ENCODE data around the gene IL13. TPM values are rescaled to one million over a fixed set of nuclear protein-coding genes. Genes with fewer than 3 reads are reported as not detected.

The IL13 gene
- total RNA-seq, 1 experiment from 2014 or later, result not detected

DNA sequence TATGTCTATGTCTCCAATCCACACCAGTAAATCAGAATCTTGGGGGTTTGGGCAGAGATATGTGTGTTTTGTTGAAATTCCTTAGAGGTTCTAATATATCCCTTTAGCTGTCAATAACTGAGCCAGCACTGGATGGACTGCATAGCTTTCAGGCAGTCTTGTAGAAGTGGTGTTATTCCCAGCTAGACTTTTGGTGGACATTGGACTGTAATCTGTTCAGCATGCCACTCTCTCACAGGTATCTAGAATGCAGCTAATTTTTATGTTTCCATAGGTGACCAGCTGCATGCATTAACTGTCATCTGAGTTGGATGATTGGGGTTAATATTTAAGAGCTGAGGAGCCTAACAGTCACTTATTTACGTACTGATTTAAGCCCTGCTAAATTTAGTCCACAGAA, 45.1 kb upstream of the IL13 start:
- ChIA-PET CTCF (no interaction called here), POLR2A (no interaction called here)
- no peak overlapping the region for H3K4me3 Mint-ChIP-seq
- H3K9me3 Mint-ChIP-seq, result peaks cover 10% of the 10 kb centered on the region
- DNase-seq (ENCODE audit: low spot score), result no peak
- peaks cover 38% of the 10 kb centered on the region for H3K36me3 Mint-ChIP-seq
- no peak for ATAC-seq
- no peaks in the 10 kb centered on the region for H3K4me1 Mint-ChIP-seq
- H3K27ac Mint-ChIP-seq, result no peak overlapping the region
- no peak for TF ChIP-seq FOXK1 (CRISPR knock-in tag; IDR thresholded peaks at IDR 0.05)
- TF ChIP-seq SOX15 (CRISPR knock-in tag; IDR thresholded peaks at IDR 0.05), result no peak
- TF ChIP-seq ZNF219 (CRISPR knock-in tag; IDR thresholded peaks at IDR 0.05; ENCODE audit: borderline replicate concordance), result no peak
- TF ChIP-seq NR3C1 (CRISPR knock-in tag; conservative IDR thresholded peaks at IDR 0.05; ENCODE audit: low read depth), result no peak
- TF ChIP-seq ZNF396 (CRISPR knock-in tag; IDR thresholded peaks at IDR 0.05; ENCODE audit: borderline replicate concordance), result no peak
- no peak for TF ChIP-seq ZNF138 (CRISPR knock-in tag; conservative IDR thresholded peaks at IDR 0.05)
- TF ChIP-seq, protein P1, sequence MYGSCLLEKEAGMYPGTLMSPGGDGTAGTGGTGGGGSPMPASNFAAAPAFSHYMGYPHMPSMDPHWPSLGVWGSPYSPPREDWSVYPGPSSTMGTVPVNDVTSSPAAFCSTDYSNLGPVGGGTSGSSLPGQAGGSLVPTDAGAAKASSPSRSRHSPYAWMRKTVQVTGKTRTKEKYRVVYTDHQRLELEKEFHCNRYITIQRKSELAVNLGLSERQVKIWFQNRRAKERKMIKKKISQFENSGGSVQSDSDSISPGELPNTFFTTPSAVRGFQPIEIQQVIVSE (CRISPR knock-in tag; IDR thresholded peaks at IDR 0.05; ENCODE audit: borderline replicate concordance), result no peak
- TF ChIP-seq ZNF317 (CRISPR knock-in tag; IDR thresholded peaks at IDR 0.05; ENCODE audit: borderline replicate concordance, low read depth), result no peak
- no peak for TF ChIP-seq SP1 (CRISPR knock-in tag; conservative IDR thresholded peaks at IDR 0.05)
- TF ChIP-seq, protein P2, sequence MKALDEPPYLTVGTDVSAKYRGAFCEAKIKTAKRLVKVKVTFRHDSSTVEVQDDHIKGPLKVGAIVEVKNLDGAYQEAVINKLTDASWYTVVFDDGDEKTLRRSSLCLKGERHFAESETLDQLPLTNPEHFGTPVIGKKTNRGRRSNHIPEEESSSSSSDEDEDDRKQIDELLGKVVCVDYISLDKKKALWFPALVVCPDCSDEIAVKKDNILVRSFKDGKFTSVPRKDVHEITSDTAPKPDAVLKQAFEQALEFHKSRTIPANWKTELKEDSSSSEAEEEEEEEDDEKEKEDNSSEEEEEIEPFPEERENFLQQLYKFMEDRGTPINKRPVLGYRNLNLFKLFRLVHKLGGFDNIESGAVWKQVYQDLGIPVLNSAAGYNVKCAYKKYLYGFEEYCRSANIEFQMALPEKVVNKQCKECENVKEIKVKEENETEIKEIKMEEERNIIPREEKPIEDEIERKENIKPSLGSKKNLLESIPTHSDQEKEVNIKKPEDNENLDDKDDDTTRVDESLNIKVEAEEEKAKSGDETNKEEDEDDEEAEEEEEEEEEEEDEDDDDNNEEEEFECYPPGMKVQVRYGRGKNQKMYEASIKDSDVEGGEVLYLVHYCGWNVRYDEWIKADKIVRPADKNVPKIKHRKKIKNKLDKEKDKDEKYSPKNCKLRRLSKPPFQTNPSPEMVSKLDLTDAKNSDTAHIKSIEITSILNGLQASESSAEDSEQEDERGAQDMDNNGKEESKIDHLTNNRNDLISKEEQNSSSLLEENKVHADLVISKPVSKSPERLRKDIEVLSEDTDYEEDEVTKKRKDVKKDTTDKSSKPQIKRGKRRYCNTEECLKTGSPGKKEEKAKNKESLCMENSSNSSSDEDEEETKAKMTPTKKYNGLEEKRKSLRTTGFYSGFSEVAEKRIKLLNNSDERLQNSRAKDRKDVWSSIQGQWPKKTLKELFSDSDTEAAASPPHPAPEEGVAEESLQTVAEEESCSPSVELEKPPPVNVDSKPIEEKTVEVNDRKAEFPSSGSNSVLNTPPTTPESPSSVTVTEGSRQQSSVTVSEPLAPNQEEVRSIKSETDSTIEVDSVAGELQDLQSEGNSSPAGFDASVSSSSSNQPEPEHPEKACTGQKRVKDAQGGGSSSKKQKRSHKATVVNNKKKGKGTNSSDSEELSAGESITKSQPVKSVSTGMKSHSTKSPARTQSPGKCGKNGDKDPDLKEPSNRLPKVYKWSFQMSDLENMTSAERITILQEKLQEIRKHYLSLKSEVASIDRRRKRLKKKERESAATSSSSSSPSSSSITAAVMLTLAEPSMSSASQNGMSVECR (CRISPR knock-in tag; IDR thresholded peaks at IDR 0.05; ENCODE audit: borderline replicate concordance), result no peak
- TF ChIP-seq, protein P3, sequence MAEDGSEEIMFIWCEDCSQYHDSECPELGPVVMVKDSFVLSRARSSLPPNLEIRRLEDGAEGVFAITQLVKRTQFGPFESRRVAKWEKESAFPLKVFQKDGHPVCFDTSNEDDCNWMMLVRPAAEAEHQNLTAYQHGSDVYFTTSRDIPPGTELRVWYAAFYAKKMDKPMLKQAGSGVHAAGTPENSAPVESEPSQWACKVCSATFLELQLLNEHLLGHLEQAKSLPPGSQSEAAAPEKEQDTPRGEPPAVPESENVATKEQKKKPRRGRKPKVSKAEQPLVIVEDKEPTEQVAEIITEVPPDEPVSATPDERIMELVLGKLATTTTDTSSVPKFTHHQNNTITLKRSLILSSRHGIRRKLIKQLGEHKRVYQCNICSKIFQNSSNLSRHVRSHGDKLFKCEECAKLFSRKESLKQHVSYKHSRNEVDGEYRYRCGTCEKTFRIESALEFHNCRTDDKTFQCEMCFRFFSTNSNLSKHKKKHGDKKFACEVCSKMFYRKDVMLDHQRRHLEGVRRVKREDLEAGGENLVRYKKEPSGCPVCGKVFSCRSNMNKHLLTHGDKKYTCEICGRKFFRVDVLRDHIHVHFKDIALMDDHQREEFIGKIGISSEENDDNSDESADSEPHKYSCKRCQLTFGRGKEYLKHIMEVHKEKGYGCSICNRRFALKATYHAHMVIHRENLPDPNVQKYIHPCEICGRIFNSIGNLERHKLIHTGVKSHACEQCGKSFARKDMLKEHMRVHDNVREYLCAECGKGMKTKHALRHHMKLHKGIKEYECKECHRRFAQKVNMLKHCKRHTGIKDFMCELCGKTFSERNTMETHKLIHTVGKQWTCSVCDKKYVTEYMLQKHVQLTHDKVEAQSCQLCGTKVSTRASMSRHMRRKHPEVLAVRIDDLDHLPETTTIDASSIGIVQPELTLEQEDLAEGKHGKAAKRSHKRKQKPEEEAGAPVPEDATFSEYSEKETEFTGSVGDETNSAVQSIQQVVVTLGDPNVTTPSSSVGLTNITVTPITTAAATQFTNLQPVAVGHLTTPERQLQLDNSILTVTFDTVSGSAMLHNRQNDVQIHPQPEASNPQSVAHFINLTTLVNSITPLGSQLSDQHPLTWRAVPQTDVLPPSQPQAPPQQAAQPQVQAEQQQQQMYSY (CRISPR knock-in tag; IDR thresholded peaks at IDR 0.05), result no peak
- TF ChIP-seq, protein P4, sequence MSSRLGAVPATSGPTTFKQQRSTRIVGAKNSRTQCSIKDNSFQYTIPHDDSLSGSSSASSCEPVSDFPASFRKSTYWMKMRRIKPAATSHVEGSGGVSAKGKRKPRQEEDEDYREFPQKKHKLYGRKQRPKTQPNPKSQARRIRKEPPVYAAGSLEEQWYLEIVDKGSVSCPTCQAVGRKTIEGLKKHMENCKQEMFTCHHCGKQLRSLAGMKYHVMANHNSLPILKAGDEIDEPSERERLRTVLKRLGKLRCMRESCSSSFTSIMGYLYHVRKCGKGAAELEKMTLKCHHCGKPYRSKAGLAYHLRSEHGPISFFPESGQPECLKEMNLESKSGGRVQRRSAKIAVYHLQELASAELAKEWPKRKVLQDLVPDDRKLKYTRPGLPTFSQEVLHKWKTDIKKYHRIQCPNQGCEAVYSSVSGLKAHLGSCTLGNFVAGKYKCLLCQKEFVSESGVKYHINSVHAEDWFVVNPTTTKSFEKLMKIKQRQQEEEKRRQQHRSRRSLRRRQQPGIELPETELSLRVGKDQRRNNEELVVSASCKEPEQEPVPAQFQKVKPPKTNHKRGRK (CRISPR knock-in tag; IDR thresholded peaks at IDR 0.05; ENCODE audit: borderline replicate concordance), result no peak
- TF ChIP-seq, protein P5, sequence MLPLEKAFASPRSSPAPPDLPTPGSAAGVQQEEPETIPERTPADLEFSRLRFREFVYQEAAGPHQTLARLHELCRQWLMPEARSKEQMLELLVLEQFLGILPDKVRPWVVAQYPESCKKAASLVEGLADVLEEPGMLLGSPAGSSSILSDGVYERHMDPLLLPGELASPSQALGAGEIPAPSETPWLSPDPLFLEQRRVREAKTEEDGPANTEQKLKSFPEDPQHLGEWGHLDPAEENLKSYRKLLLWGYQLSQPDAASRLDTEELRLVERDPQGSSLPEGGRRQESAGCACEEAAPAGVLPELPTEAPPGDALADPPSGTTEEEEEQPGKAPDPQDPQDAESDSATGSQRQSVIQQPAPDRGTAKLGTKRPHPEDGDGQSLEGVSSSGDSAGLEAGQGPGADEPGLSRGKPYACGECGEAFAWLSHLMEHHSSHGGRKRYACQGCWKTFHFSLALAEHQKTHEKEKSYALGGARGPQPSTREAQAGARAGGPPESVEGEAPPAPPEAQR (CRISPR knock-in tag; IDR thresholded peaks at IDR 0.05), result no peak
- TF ChIP-seq GTF2I (CRISPR knock-in tag; conservative IDR thresholded peaks at IDR 0.05), result no peak
- no peak for TF ChIP-seq GRHL2 (CRISPR knock-in tag; IDR thresholded peaks at IDR 0.05; ENCODE audit: insufficient replicate concordance, severe bottlenecking)
- TF ChIP-seq, protein P6, sequence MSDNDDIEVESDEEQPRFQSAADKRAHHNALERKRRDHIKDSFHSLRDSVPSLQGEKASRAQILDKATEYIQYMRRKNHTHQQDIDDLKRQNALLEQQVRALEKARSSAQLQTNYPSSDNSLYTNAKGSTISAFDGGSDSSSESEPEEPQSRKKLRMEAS (CRISPR knock-in tag; IDR thresholded peaks at IDR 0.05), result no peak
- TF ChIP-seq ZNF423 (CRISPR knock-in tag; IDR thresholded peaks at IDR 0.05), result no peak
- no peak for TF ChIP-seq ESRRA (CRISPR knock-in tag; IDR thresholded peaks at IDR 0.05; ENCODE audit: borderline replicate concordance)
- H3K27me3 Mint-ChIP-seq (ENCODE audit: low read depth), result no peaks in the 10 kb centered on the region

All from WTC11 (cell line).